GM19351 (cell line): ENCODE measurements around the gene CGB1.
A peak's percentile ranks its signal among the peaks of the same experiment; 100 is the strongest.
"Not testable (repeated sequence)": the region's sequence is repeated elsewhere in the genome, so short reads cannot be mapped to it uniquely, and the experiment has no call there.

Experiments
- ATAC-seq: cut with Tn5 transposase; IDR thresholded peaks from one replicate; pipeline ENCODE4 v1.9.1; 2021; ENCODE audit warnings: mild to moderate bottlenecking, moderate library complexity; ENCODE audit not compliant: unreplicated experiment

Gene CGB1

GRCh38 chr19:49036815-49037214, at the start of gene CGB1:
TSS of gene CGB1 (minus strand) at chr19:49036895. CDS start at chr19:49036711, 184 bp downstream.
- not testable (repeated sequence) for ATAC-seq

DNA sequence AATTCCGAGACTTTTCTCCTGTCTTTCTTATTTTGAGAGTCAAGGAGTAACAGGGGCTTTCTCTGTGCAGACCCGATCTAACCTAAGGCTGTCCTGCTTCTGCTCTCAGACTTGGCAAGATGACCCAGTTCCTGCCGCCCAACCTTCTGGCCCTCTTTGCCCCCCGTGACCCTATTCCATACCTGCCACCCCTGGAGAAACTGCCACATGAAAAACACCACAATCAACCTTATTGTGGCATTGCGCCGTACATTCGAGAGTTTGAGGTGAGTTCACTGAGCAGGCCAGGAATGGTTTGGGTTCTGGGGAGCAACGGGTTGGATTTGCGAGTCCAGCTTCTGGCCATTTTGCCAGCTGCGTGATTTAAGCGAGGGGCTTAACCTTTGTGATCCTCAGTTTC, 49.6 kb upstream of the CGB1 start:
- ATAC-seq = no peak

- ATAC-seq = no peak
Measured at GRCh38 chr19:49085868-49086232, 49.2 kb upstream of the CGB1 start.

GRCh38 chr19:49085020-49085867, 48.5 kb upstream of the CGB1 start, which contains the start of gene SNRNP70:
TSS of gene SNRNP70 (plus strand) at chr19:49085451. CDS start at chr19:49086415, 964 bp downstream.
- peak; percentile 85 for ATAC-seq

GRCh38 chr19:49084206-49085019, 47.7 kb upstream of the CGB1 start:
- no peak for ATAC-seq

- ATAC-seq = no peak
Measured at GRCh38 chr19:49081273-49081672, 44.6 kb upstream of the CGB1 start.

GRCh38 chr19:49080392-49080791, 43.7 kb upstream of the CGB1 start:
- ATAC-seq = no peak

DNA sequence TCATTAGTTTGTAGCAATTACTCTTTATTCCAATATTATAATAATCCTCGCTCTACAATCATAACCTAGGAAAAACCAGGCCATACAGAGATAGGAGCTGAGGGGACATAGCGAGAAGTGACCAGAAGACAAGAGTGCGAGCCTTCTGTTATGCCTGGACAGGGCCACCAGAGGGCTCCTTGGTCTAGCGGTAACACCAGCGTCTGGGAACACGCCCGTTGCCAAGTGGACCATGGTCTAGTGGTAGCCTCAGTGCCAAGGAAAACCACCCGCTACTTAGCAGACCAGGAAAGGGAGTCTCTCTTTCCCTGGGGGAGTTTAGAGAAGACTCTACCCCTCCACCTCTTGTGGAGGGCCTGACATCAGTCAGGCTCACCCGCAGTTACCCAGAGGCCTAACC, 38.2 kb upstream of the CGB1 start:
- not testable (repeated sequence) for ATAC-seq

- ATAC-seq = no peak
Measured at GRCh38 chr19:49073514-49074378, 37.1 kb upstream of the CGB1 start.

GRCh38 chr19:49071860-49072547, 35.3 kb upstream of the CGB1 start:
- no peak for ATAC-seq

- ATAC-seq = no peak
Measured at GRCh38 chr19:49070416-49070815, 33.7 kb upstream of the CGB1 start.

DNA sequence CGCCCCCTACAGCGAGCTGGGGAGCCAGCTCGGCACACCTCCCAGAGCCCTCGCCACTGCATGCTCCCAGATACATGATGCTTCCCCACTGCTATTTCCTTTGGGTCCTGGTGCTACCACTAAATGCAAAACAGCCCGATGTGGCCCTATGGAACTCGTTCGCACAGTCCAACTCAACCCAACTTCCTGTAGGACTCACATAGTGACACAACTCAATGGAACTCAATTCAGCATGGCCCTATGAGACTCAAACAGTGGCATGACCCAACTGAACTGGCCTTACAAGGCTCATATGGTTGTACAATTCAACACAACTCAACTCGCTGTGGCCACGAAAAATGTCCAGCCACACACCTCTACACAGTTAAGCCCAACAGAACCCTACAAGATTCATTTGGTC, 32.3 kb upstream of the CGB1 start:
- ATAC-seq = no peak

GRCh38 chr19:49067554-49067953, 30.9 kb upstream of the CGB1 start:
- no peak for ATAC-seq

- no peak for ATAC-seq
Measured at GRCh38 chr19:49065905-49066512, 29.3 kb upstream of the CGB1 start.

- no peak for ATAC-seq
Measured at GRCh38 chr19:49064768-49065611, 28.3 kb upstream of the CGB1 start, which contains the start of gene NTF4. TSS of gene NTF4 (minus strand) at chr19:49064818. CDS start at chr19:49061997, 2,821 bp downstream.

DNA sequence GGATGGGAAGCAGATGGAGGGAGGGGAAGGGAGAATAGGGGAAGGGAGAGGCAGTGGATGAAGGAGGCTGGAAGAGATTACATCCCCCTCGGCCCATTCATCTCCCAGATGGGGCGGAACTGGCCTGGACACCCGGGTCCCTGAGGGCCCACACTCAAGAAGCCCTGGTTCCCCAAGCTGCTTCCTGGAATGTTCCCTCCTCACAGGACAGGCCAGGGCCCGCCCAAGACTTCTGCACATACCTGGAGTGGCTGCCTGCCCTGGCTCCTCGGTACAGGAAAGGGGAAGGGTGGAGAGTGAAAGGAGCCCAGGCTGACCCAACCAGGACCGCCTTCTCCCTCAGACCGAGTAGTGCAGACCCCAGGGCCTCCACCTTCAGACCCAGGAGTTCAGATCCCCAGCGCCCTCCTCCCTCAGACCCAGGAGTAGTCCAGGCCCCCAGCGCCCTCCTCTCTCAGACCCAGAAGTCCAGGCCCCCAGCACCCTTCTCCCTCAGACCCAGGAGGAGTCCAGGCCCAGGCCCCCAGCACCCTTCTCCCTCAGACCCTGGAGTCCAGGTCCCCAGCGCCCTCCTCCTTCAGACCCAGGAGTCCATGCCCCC, 27.4 kb upstream of the CGB1 start:
- no peak for ATAC-seq

DNA sequence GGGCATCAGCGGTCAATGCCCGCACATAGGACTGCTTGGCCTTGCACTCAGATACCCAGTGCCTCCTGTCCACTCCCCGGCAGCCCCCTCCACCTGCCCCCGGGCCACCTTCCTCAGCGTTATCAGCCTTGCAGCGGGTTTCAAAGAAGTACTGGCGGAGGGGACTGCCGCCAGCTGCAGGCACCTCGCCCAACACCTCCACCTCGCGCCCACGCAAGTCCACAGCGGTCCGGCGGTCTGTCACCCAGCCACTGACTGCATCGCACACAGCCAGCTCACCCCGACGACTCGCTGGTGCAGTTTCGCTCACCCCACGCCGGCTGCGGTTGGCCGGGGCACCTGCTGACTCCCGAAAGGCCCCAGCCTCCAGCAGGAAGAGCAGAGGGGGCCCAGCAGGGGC, 24.8 kb upstream of the CGB1 start:
- no peak for ATAC-seq

- ATAC-seq = no peak
Measured at GRCh38 chr19:49061000-49061399, 24.3 kb upstream of the CGB1 start.

DNA sequence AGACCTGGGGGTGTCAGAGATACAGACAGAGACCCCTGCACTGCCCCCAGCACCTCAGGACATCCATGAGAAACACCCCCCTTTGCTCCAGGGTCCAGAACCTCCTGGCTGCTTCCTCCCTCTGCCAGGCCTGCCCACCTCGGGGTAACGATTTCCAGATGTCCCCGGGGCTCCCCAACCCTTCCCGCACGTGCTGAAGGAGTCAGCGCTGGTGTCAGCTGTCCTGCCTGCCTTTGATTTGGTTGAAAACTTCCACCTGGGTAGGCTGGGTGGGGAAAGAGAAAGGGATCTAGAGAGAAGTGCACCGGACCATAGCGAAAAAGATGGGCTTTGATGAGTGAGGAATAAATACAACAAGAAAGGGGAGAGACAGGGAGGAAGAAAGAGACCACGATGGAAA, 22.4 kb upstream of the CGB1 start:
- no peak for ATAC-seq
